ENCODE results near the gene EPHA3.
"Not testable (repeated sequence)": the region's sequence is repeated elsewhere in the genome, so short reads cannot be mapped to it uniquely, and the experiment has no call there.

EPHA3 gene

GRCh38 chr3:89297199-89297598 lies 189.8 kb downstream of the EPHA3 start:
- DNase-seq: no peak

GRCh38 chr3:89300526-89300925 lies 193.1 kb downstream of the EPHA3 start:
- DNase-seq: no peak

GRCh38 chr3:89300981-89301380 lies 193.6 kb downstream of the EPHA3 start:
- DNase-seq: no peak

GRCh38 chr3:89303701-89304100 lies 196.3 kb downstream of the EPHA3 start:
- no peak for DNase-seq

GRCh38 chr3:89306540-89306939 lies 199.1 kb downstream of the EPHA3 start:
- DNase-seq: no peak

- DNase-seq: no peak
These were observed 204.2 kb downstream of the EPHA3 start for GRCh38 chr3:89311581-89311980.

GRCh38 chr3:89312141-89312540 lies 204.7 kb downstream of the EPHA3 start:
- no peak for DNase-seq

GRCh38 chr3:89314454-89315098 lies 207.2 kb downstream of the EPHA3 start:
- no peak for DNase-seq

- no peak for DNase-seq
These were observed 208.5 kb downstream of the EPHA3 start for GRCh38 chr3:89315750-89316470.

- no peak for DNase-seq
These were observed 212.8 kb downstream of the EPHA3 start for GRCh38 chr3:89320186-89320585.

GRCh38 chr3:89326997-89327396 lies 219.6 kb downstream of the EPHA3 start:
- no peak for DNase-seq

- DNase-seq: no peak
These were observed 225.0 kb downstream of the EPHA3 start for GRCh38 chr3:89332386-89332785.

- no peak for DNase-seq
These were observed 225.4 kb downstream of the EPHA3 start for GRCh38 chr3:89332793-89333192.

- no peak for DNase-seq
These were observed 228.3 kb downstream of the EPHA3 start for GRCh38 chr3:89335693-89336092.

- DNase-seq: no peak
These were observed 233.0 kb downstream of the EPHA3 start for GRCh38 chr3:89340408-89340807.

GRCh38 chr3:89344076-89344475 lies 236.7 kb downstream of the EPHA3 start:
- DNase-seq: no peak

- not testable (repeated sequence) for DNase-seq
These were observed 243.5 kb downstream of the EPHA3 start for GRCh38 chr3:89350935-89351334.

- no peak for DNase-seq
These were observed 246.0 kb downstream of the EPHA3 start for GRCh38 chr3:89353465-89353864.

- DNase-seq: no peak
These were observed 250.9 kb downstream of the EPHA3 start for GRCh38 chr3:89358281-89358680.

- no peak for DNase-seq
These were observed 252.7 kb downstream of the EPHA3 start for GRCh38 chr3:89360156-89360555.

GRCh38 chr3:89362496-89362895 lies 255.1 kb downstream of the EPHA3 start:
- no peak for DNase-seq

- DNase-seq: no peak
These were observed 255.8 kb downstream of the EPHA3 start for GRCh38 chr3:89363171-89363570.

- DNase-seq: no peak
These were observed 256.9 kb downstream of the EPHA3 start for GRCh38 chr3:89364314-89364713.

- DNase-seq: no peak
These were observed 259.7 kb downstream of the EPHA3 start for GRCh38 chr3:89367166-89367565.

GRCh38 chr3:89368846-89369245 lies 261.4 kb downstream of the EPHA3 start:
- DNase-seq: no peak

Data from activated CD4-positive, alpha-beta T cell treated with anti-CD3 and anti-CD28 coated beads, Interleukin-10, Interleukin-2, amounts not matched to agents 100 ng/mL and 50 ng/mL, durations not matched to agents 16 hours and 8 hours (primary cell).